ENCODE data around the gene OLIG2.
A peak's percentile ranks its signal among the peaks of the same experiment; 100 is the strongest.

OLIG2 gene

GRCh38 chr21:33033961-33034413 lies 8.3 kb downstream of the OLIG2 start:
- DNase-seq = no peak

GRCh38 chr21:33035147-33035546 lies 9.4 kb downstream of the OLIG2 start:
- DNase-seq = no peak

GRCh38 chr21:33036430-33037162 lies 10.9 kb downstream of the OLIG2 start:
- peak; percentile 45 for DNase-seq

GRCh38 chr21:33037501-33037900 lies 11.8 kb downstream of the OLIG2 start:
- no peak for DNase-seq

- DNase-seq = no peak
Measured at GRCh38 chr21:33039536-33039935, 13.8 kb downstream of the OLIG2 start.

GRCh38 chr21:33040215-33040614 lies 14.5 kb downstream of the OLIG2 start:
- no peak for DNase-seq

- no peak for DNase-seq
Measured at GRCh38 chr21:33041981-33042380, 16.2 kb downstream of the OLIG2 start.

GRCh38 chr21:33042812-33043211 lies 17.1 kb downstream of the OLIG2 start:
- no peak for DNase-seq

- DNase-seq = no peak
Measured at GRCh38 chr21:33046455-33046854, 20.7 kb downstream of the OLIG2 start.

GRCh38 chr21:33047231-33047630 lies 21.5 kb downstream of the OLIG2 start:
- DNase-seq = no peak

GRCh38 chr21:33051925-33052324 lies 26.2 kb downstream of the OLIG2 start:
- no peak for DNase-seq

- DNase-seq = no peak
Measured at GRCh38 chr21:33053951-33054350, 28.2 kb downstream of the OLIG2 start.

- DNase-seq = no peak
Measured at GRCh38 chr21:33055991-33056390, 30.3 kb downstream of the OLIG2 start.

GRCh38 chr21:33057385-33057940 lies 31.7 kb downstream of the OLIG2 start:
- DNase-seq = no peak

- no peak for DNase-seq
Measured at GRCh38 chr21:33058527-33058926, 32.8 kb downstream of the OLIG2 start.

GRCh38 chr21:33058957-33059356 lies 33.2 kb downstream of the OLIG2 start:
- no peak for DNase-seq

GRCh38 chr21:33059380-33059841 lies 33.7 kb downstream of the OLIG2 start:
- no peak for DNase-seq

- DNase-seq = no peak
Measured at GRCh38 chr21:33061233-33061632, 35.5 kb downstream of the OLIG2 start.

- no peak for DNase-seq
Measured at GRCh38 chr21:33063375-33063883, 37.7 kb downstream of the OLIG2 start.

- DNase-seq = no peak
Measured at GRCh38 chr21:33063907-33064622, 38.3 kb downstream of the OLIG2 start.

- DNase-seq = no peak
Measured at GRCh38 chr21:33064623-33065390, 39.1 kb downstream of the OLIG2 start.

GRCh38 chr21:33067043-33067442 lies 41.3 kb downstream of the OLIG2 start:
- DNase-seq = no peak

- DNase-seq = no peak
Measured at GRCh38 chr21:33067457-33067856, 41.7 kb downstream of the OLIG2 start.
